K562 (cell line): ENCODE data around the gene RGL4. TPM values are rescaled to one million over a fixed set of nuclear protein-coding genes. Genes with fewer than 3 reads are reported as not detected.

ENCODE experiments used
- ATAC-seq: fragments of 200-7000 bp; cut with Tn5 transposase; 3 replicates; pipeline ENCODE4 v1.9.1; 2020; ENCODE audit warnings: moderate library complexity
- BruUV-seq: library from RNA; stranded (reverse); fragments of 400-500 nt; replicated peaks from 2 replicates; lab custom pipeline; 2021; lab: Mats Ljungman, UMichigan
- CTCF ChIA-PET: fragments of 300-600 bp; formaldehyde crosslinking; extraction: SDS; loops from one replicate; lab custom pipeline; 2021; ENCODE audit warnings: low intra/inter-chr PET ratio; lab: Yijun Ruan, JAX
- POLR2A ChIA-PET: fragments of 300-600, 350-650 bp; sonication (Branson Sonifier 250); formaldehyde crosslinking; extraction: SDS; loops from one replicate; lab custom pipeline; 2021; ENCODE audit warnings: antibody characterized with exemption, inconsistent platforms; lab: Yijun Ruan, JAX
- DNase-seq, 4 experiments: peaks; one replicate each; pipeline versions ENCODE4 v3.0.0 to v3.0.0-alpha.2; 2011 to 2018; ENCODE audit warnings: low spot score in 3 of 4, mixed read lengths in 3 of 4; ENCODE audit errors: extremely low read depth in 1 of 4
- FAIRE-seq: peaks from 2 replicates; lab custom pipeline; 2011; peaks lifted over from hg19 to GRCh38; lab: Jason Lieb, UNC
- H2AFZ ChIP-seq: 2 replicates; pipeline ENCODE4 v1.6.0; 2011; ENCODE audit warnings: low read depth, low read length, control low read depth, inconsistent platforms
- H3K27ac ChIP-seq: fragments of 200-600 bp; 3 replicates; pipeline ENCODE4 v1.8.0; 2011; ENCODE audit warnings: low read depth, mild to moderate bottlenecking, control low read depth, inconsistent platforms, low read length, moderate library complexity, mixed read lengths; ENCODE audit errors: extremely low read depth
- H3K27me3 ChIP-seq, 2 experiments: fragments of 300-600 bp in 1 of 2; 2 replicates in 1 of 2; 3 replicates in 1 of 2; pipeline versions ENCODE4 v1.6.0 to v1.8.0; 2011; ENCODE audit warnings: inconsistent platforms in 2 of 2, low read length in 2 of 2, mild to moderate bottlenecking in 1 of 2, mixed read lengths in 1 of 2, moderate library complexity in 1 of 2; ENCODE audit not compliant: control insufficient read depth in 2 of 2, insufficient read depth in 2 of 2
- H3K36me3 ChIP-seq: fragments of 300-600 bp; 3 replicates; pipeline ENCODE4 v1.8.0; 2011; ENCODE audit warnings: mild to moderate bottlenecking, low read length, inconsistent platforms; ENCODE audit not compliant: control insufficient read depth, insufficient read depth
- H3K4me1 ChIP-seq, 2 experiments: fragments of 200-600 bp in 1 of 2; replicated peaks in 1 of 2; 2 replicates in 1 of 2; 3 replicates in 1 of 2; pipeline versions ENCODE4 v1.5.1 to v1.8.0; 2011; ENCODE audit warnings: inconsistent platforms in 2 of 2, low read length in 2 of 2, mild to moderate bottlenecking in 1 of 2, mixed read lengths in 1 of 2, moderate library complexity in 1 of 2; ENCODE audit not compliant: control insufficient read depth in 2 of 2, insufficient read depth in 2 of 2
- H3K4me2 ChIP-seq: 2 replicates; pipeline ENCODE4 v1.6.1; 2011; ENCODE audit warnings: low read length, control low read depth, inconsistent platforms, mixed read lengths; ENCODE audit not compliant: insufficient read depth
- H3K4me3 ChIP-seq: fragments of 200-600 bp; sonication (generic), shearing (Covaris generic); 2 replicates; pipeline ENCODE4 v1.5.1; 2016; ENCODE audit warnings: control low read depth, inconsistent platforms
- H3K79me2 ChIP-seq: fragments of 200-600 bp; 3 replicates; pipeline ENCODE4 v1.8.0; 2011; ENCODE audit warnings: low read length, inconsistent platforms; ENCODE audit not compliant: control insufficient read depth, insufficient read depth
- H3K9ac ChIP-seq, 2 experiments: 2 replicates each; pipeline versions ENCODE4 v1.6.0 to v1.6.1; 2011; ENCODE audit warnings: low read depth in 2 of 2, low read length in 2 of 2, control low read depth in 1 of 2, inconsistent platforms in 1 of 2, mild to moderate bottlenecking in 1 of 2, mixed read lengths in 1 of 2; ENCODE audit not compliant: insufficient read depth in 1 of 2
- H3K9me1 ChIP-seq: one replicate; pipeline ENCODE4 v1.6.0; 2011; ENCODE audit warnings: inconsistent platforms, mild to moderate bottlenecking, low read length, moderate library complexity; ENCODE audit not compliant: control insufficient read depth, insufficient read depth
- H3K9me3 ChIP-seq: replicated peaks from 2 replicates; pipeline ENCODE4 v1.5.1; 2011; ENCODE audit warnings: low read depth, low read length, inconsistent platforms; ENCODE audit not compliant: control insufficient read depth, insufficient read depth
- H4K20me1 ChIP-seq: replicated peaks from 2 replicates; pipeline ENCODE4 v1.6.1; 2011; ENCODE audit warnings: low read length, inconsistent platforms, mixed read lengths; ENCODE audit not compliant: control insufficient read depth, insufficient read depth
- GTF2B ChIP-seq: IDR thresholded peaks from 2 replicates; pipeline ENCODE4 v1.6.1; 2011; ENCODE audit not compliant: insufficient read length; ENCODE audit errors: extremely low read depth
- PHB ChIP-seq: fragments of 250-450 bp; sonication (Bioruptor Pico); IDR thresholded peaks from 2 replicates; pipeline ENCODE4 v1.5.0; 2021
- ZNF3 ChIP-seq: fragments of 250-450 bp; sonication (Bioruptor Pico); IDR thresholded peaks from 2 replicates; pipeline ENCODE4 v1.5.0; 2021; ENCODE audit warnings: mild to moderate bottlenecking, moderate library complexity
- WGBS: fragments of 100-300 bp; shearing (Covaris generic); methylation state at CpG from one replicate; pipeline ENCODE4 v1.1.6; 2016; ENCODE audit warnings: low coverage, mixed read lengths; ENCODE audit not compliant: insufficient coverage; ENCODE audit errors: missing lambda C conversion rate; 5-methylcytosine and 5-hydroxymethylcytosine counted together
- in situ Hi-C: fragments of 300-500 bp; cut with MboI; formaldehyde crosslinking; loops from 4 replicates; pipeline ENCODE4 v1.15.0; 2018; ENCODE audit warnings: inconsistent platforms, mixed read lengths
- intact Hi-C: fragments of 100-400 bp; cut with micrococcal nuclease; formaldehyde crosslinking; loops from 2 replicates; pipeline ENCODE4 v1.14.2; 2022
- polyA plus RNA-seq, 8 experiments: library from polyadenylated mRNA; depleted of rRNA in 4 of 8; stranded (reverse) in 5 of 8; unstranded in 3 of 8; fragments of >200 nt; fragmentation: Nextera tagmentation in 2 of 8; fragmentation: Illumina TruSeq in 1 of 8; extraction: Ambion mirVana in 2 of 8; extraction: Trizol in 1 of 8; gene quantifications; 2 replicates each; pipeline versions ENCODE4 v1.2.1 to v1.2.3, GENCODE V29; 2011 to 2014; ENCODE audit warnings: inconsistent platforms in 1 of 8, missing spikeins in 1 of 8
- total RNA-seq, 7 experiments: library from RNA; depleted of rRNA in 6 of 7; stranded (reverse); fragments of >200 nt in 6 of 7; fragmentation: Illumina TruSeq in 2 of 7; extraction: Trizol in 2 of 7; gene quantifications; 2 replicates each; pipeline versions ENCODE4 v1.2.1 to v1.2.3, GENCODE V29; 2011 to 2021; ENCODE audit warnings: low replicate concordance in 1 of 7

The RGL4 gene
- total and polyA plus RNA-seq, 9 of the 15 experiments (the other 6 are each of a cell fraction or from before 2014, with no cell fraction given), result not detected

GRCh38 chr22:23696326-23696851, 5.6 kb downstream of the RGL4 start:
- H3K27ac ChIP-seq, result no peak overlapping the region
- no peaks in the 10 kb centered on the region for H3K9me3 ChIP-seq
- TF ChIP-seq PHB (CRISPR knock-in tag) (no peak), ZNF3 (CRISPR knock-in tag) (no peak), GTF2B (no peak)
- H3K9ac ChIP-seq, result no peak overlapping the region
- H4K20me1 ChIP-seq, result no peaks in the 10 kb centered on the region
- ATAC-seq (no peak), DNase-seq (no peak), FAIRE-seq (no peak)
- in situ Hi-C loops, result no loop called here
- H3K4me1 ChIP-seq, result peaks cover 0 to 3% of the 10 kb centered on the region in 2 experiments; a peak in 1 of 5 replicates
- no peaks in the 10 kb centered on the region for H3K9me1 ChIP-seq
- H3K79me2 ChIP-seq, result 0 out of 3 replicates have a peak, but pooled peaks cover 8% of the 10 kb centered on the region
- intact Hi-C loops, result no loop called here
- H2AFZ ChIP-seq, result no peak overlapping the region
- H3K36me3 ChIP-seq, result peaks cover 61% of the 10 kb centered on the region
- CTCF ChIA-PET, result no interaction called here
- H3K4me2 ChIP-seq, result no peak overlapping the region
- no peaks in the 10 kb centered on the region for H3K27me3 ChIP-seq
- 92% methylated on average over 11 of the region's 13 CpGs for WGBS
- no peak overlapping the region for H3K4me3 ChIP-seq
- BruUV-seq, result no TSS peak
- POLR2A ChIA-PET, result no interaction called here
